Measurements from ENCODE around the gene MOB2.
"Not testable (repeated sequence)": the region's sequence is repeated elsewhere in the genome, so short reads cannot be mapped to it uniquely, and the experiment has no call there.

MOB2 gene

GRCh38 chr11:1442163-1442562, 44.4 kb downstream of the MOB2 start:
- no peak for DNase-seq (ENCODE audit: low read depth in 2 of 2)

- DNase-seq (ENCODE audit: low read depth in 2 of 2), result no peak
Measured at GRCh38 chr11:1440496-1440895, 46.1 kb downstream of the MOB2 start.

- DNase-seq (ENCODE audit: low read depth in 2 of 2), result no peak
Measured at GRCh38 chr11:1440066-1440465, 46.5 kb downstream of the MOB2 start.

- no peak for DNase-seq (ENCODE audit: low read depth in 2 of 2)
Measured at GRCh38 chr11:1439341-1439740, 47.2 kb downstream of the MOB2 start.

GRCh38 chr11:1438967-1439330, 47.6 kb downstream of the MOB2 start:
- DNase-seq (ENCODE audit: low read depth in 2 of 2), result no peak

- DNase-seq (ENCODE audit: low read depth in 2 of 2), result no peak
Measured at GRCh38 chr11:1438261-1438966, 48.2 kb downstream of the MOB2 start.

GRCh38 chr11:1437500-1437899, 49.1 kb downstream of the MOB2 start:
- DNase-seq (ENCODE audit: low read depth in 2 of 2), result no peak

- no peak for DNase-seq (ENCODE audit: low read depth in 2 of 2)
Measured at GRCh38 chr11:1436468-1437039, 50.0 kb downstream of the MOB2 start.

GRCh38 chr11:1435820-1436467, 50.6 kb downstream of the MOB2 start:
- no peak for DNase-seq (ENCODE audit: low read depth in 2 of 2)

GRCh38 chr11:1435479-1435819, 51.1 kb downstream of the MOB2 start:
- DNase-seq (ENCODE audit: low read depth in 2 of 2), result not testable (repeated sequence)

- no peak for DNase-seq (ENCODE audit: low read depth in 2 of 2)
Measured at GRCh38 chr11:1433977-1434640, 52.5 kb downstream of the MOB2 start.

GRCh38 chr11:1433568-1433967, 53.0 kb downstream of the MOB2 start:
- DNase-seq (ENCODE audit: low read depth in 2 of 2), result no peak

GRCh38 chr11:1428762-1429316, 57.7 kb downstream of the MOB2 start:
- DNase-seq (ENCODE audit: low read depth in 2 of 2), result no peak

GRCh38 chr11:1425439-1425838, 61.1 kb downstream of the MOB2 start:
- DNase-seq (ENCODE audit: low read depth in 2 of 2), result no peak

GRCh38 chr11:1425006-1425405, 61.6 kb downstream of the MOB2 start:
- no peak for DNase-seq (ENCODE audit: low read depth in 2 of 2)

- not testable (repeated sequence) for DNase-seq (ENCODE audit: low read depth in 2 of 2)
Measured at GRCh38 chr11:1423406-1423805, 63.2 kb downstream of the MOB2 start.

- DNase-seq (ENCODE audit: low read depth in 2 of 2), result no peak
Measured at GRCh38 chr11:1422981-1423380, 63.6 kb downstream of the MOB2 start.

GRCh38 chr11:1422481-1422880, 64.1 kb downstream of the MOB2 start:
- no peak for DNase-seq (ENCODE audit: low read depth in 2 of 2)

GRCh38 chr11:1421291-1421690, 65.3 kb downstream of the MOB2 start:
- no peak for DNase-seq (ENCODE audit: low read depth in 2 of 2)

- DNase-seq (ENCODE audit: low read depth in 2 of 2), result no peak
Measured at GRCh38 chr11:1419811-1420210, 66.8 kb downstream of the MOB2 start.
